ENCODE data around the gene MINK1.

The MINK1 gene

GRCh38 chr17:4892499-4893221 lies 59.5 kb downstream of the MINK1 start:
- Histone ChIP-seq H3K27me3 (no peaks in the 10 kb centered on the region), H3K36me3 (peaks cover 7% of the 10 kb centered on the region), H3K9me3 (no peaks in the 10 kb centered on the region), H3K4me3 (ENCODE audit: low read depth, low read length) (no peak overlapping the region), H3K4me1 (no peaks in the 10 kb centered on the region)
- no peak for DNase-seq
- TF ChIP-seq CTCF (IDR thresholded peaks at IDR 0.05; ENCODE audit: low read depth, low read length), result no peak

- no peaks in the 10 kb centered on the region for H3K4me1 ChIP-seq
- H3K9me3 ChIP-seq, result no peaks in the 10 kb centered on the region
- peaks cover 7% of the 10 kb centered on the region for H3K36me3 ChIP-seq
- no peak for TF ChIP-seq CTCF (IDR thresholded peaks at IDR 0.05; ENCODE audit: low read depth, low read length)
- no peak overlapping the region for H3K4me3 ChIP-seq (ENCODE audit: low read depth, low read length)
- no peak for DNase-seq
- H3K27me3 ChIP-seq, result no peaks in the 10 kb centered on the region
These were observed 60.1 kb downstream of the MINK1 start for GRCh38 chr17:4893272-4893671.

- H3K4me1 ChIP-seq, result no peaks in the 10 kb centered on the region
- no peak for DNase-seq
- no peak for TF ChIP-seq CTCF (IDR thresholded peaks at IDR 0.05; ENCODE audit: low read depth, low read length)
- no peaks in the 10 kb centered on the region for H3K27me3 ChIP-seq
- H3K4me3 ChIP-seq (ENCODE audit: low read depth, low read length), result no peak overlapping the region
- no peaks in the 10 kb centered on the region for H3K9me3 ChIP-seq
- peaks cover 5% of the 10 kb centered on the region for H3K36me3 ChIP-seq
These were observed 60.8 kb downstream of the MINK1 start for GRCh38 chr17:4893721-4894560.

- Histone ChIP-seq H3K4me1 (no peaks in the 10 kb centered on the region), H3K4me3 (ENCODE audit: low read depth, low read length) (no peak overlapping the region), H3K9me3 (no peaks in the 10 kb centered on the region), H3K36me3 (peaks cover 4% of the 10 kb centered on the region), H3K27me3 (no peaks in the 10 kb centered on the region)
- DNase-seq, result no peak
- TF ChIP-seq CTCF (IDR thresholded peaks at IDR 0.05; ENCODE audit: low read depth, low read length), result no peak
These were observed 62.0 kb downstream of the MINK1 start for GRCh38 chr17:4895121-4895520.

GRCh38 chr17:4895657-4896331 lies 62.7 kb downstream of the MINK1 start:
- Histone ChIP-seq H3K9me3 (no peaks in the 10 kb centered on the region), H3K4me1 (no peaks in the 10 kb centered on the region), H3K27me3 (no peaks in the 10 kb centered on the region), H3K36me3 (no peaks in the 10 kb centered on the region; the same call in none of the 2 replicates), H3K4me3 (ENCODE audit: low read depth, low read length) (no peak overlapping the region)
- 0 out of 2 replicates have a peak, but pooled peaks have one; percentile 6 for TF ChIP-seq CTCF (IDR thresholded peaks at IDR 0.05; ENCODE audit: low read depth, low read length)
- DNase-seq, result no peak
